ENCODE results near the gene PLA2G4E.

PLA2G4E gene

GRCh38 chr15:42018306-42019224 is 2.3 kb downstream of the PLA2G4E start:
- DNase-seq (ENCODE audit: low read depth in 2 of 2): no peak

- DNase-seq (ENCODE audit: low read depth in 2 of 2): no peak
These were observed 3.9 kb downstream of the PLA2G4E start for GRCh38 chr15:42016971-42017370.

- DNase-seq (ENCODE audit: low read depth in 2 of 2): no peak
These were observed 6.4 kb downstream of the PLA2G4E start for GRCh38 chr15:42014406-42014805.

- no peak for DNase-seq (ENCODE audit: low read depth in 2 of 2)
These were observed 7.8 kb downstream of the PLA2G4E start for GRCh38 chr15:42012928-42013482.

DNA sequence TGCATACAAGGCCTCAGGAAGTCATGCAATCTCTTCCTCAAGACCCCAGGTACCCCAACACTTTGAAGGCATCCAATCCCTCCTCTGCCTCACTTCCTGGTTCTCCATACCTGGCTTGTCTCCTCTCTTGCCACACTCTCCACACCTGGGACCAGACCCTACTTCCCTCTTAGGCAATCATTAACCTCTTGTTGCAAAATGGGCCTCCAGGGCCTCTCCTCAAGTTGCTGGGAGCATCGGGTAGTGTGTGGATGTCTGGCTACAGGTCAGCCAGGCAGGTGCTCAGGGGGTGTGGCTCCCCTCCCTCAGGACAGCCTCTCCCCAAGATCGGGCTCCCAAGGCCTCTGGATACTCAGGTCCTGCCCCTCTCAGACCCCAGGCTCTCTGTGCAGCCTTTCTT is 8.6 kb downstream of the PLA2G4E start:
- no peak for DNase-seq (ENCODE audit: low read depth in 2 of 2)

- no peak for DNase-seq (ENCODE audit: low read depth in 2 of 2)
These were observed 9.8 kb downstream of the PLA2G4E start for GRCh38 chr15:42011074-42011473.

- DNase-seq (ENCODE audit: low read depth in 2 of 2): peak in 1 of 2 donors; percentile 3
These were observed 10.4 kb downstream of the PLA2G4E start for GRCh38 chr15:42010434-42010833.

GRCh38 chr15:42009474-42009873 is 11.4 kb downstream of the PLA2G4E start:
- DNase-seq (ENCODE audit: low read depth in 2 of 2): no peak

- no peak for DNase-seq (ENCODE audit: low read depth in 2 of 2)
These were observed 11.8 kb downstream of the PLA2G4E start for GRCh38 chr15:42009022-42009421.

- DNase-seq (ENCODE audit: low read depth in 2 of 2): no peak
These were observed 13.5 kb downstream of the PLA2G4E start for GRCh38 chr15:42007386-42007785.

GRCh38 chr15:42002333-42002732 is 18.5 kb downstream of the PLA2G4E start:
- DNase-seq (ENCODE audit: low read depth in 2 of 2): no peak

DNA sequence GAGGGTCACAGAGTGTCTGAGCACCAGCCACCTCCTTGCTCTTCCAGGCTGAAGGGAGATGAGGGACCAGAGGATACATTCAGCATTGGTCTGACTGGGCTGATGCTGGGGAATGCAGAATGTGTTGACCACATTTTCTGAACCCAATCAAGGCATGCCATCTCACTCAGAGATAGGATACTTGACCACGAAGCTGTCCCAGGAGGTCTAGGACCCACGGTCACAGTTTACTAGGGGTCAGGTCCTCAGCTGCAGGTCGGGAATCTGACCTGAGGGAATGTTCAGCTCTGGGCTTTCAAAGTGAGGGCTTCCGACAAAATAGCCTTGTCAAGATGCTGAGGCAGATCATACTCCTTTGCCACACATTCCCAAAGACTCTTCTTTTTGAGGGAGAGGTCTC is 19.6 kb downstream of the PLA2G4E start:
- no peak for DNase-seq (ENCODE audit: low read depth in 2 of 2)

- DNase-seq (ENCODE audit: low read depth in 2 of 2): no peak
These were observed 21.3 kb downstream of the PLA2G4E start for GRCh38 chr15:41999290-42000285.

- DNase-seq (ENCODE audit: low read depth in 2 of 2): no peak
These were observed 23.0 kb downstream of the PLA2G4E start for GRCh38 chr15:41997845-41998244.

DNA sequence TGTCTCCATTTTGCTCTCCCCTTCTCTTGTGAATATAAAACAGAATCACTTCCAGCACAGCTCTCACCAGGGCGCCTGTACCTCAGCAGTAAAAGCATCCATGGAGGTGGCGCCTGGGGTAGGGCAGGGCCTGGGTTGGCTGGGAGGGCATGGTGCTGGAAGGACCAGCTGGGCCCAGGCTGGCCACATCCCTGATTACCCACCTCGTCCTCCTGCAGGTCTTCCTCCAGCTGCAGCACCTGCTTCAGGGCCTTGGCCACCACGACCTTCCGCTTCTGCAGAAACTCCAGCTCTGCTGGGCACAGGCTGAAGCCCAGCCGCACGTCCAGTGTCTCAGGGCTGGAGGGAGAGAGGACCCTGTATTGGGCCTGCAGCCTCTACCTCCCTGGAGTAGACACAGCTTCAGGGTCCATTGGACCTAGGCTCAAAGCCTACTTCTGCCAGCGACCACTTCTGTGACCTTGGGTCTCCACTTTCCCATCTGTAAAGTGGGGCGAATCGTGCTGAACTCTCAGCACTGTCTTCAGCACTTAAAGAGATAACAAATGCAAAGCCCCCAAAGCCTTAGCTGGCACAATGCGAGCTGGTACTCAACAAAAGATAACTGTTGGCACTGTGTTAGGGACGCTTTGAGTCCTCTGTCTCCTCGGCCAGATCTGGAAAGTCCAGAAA is 23.8 kb downstream of the PLA2G4E start:
- DNase-seq (ENCODE audit: low read depth in 2 of 2): no peak

DNA sequence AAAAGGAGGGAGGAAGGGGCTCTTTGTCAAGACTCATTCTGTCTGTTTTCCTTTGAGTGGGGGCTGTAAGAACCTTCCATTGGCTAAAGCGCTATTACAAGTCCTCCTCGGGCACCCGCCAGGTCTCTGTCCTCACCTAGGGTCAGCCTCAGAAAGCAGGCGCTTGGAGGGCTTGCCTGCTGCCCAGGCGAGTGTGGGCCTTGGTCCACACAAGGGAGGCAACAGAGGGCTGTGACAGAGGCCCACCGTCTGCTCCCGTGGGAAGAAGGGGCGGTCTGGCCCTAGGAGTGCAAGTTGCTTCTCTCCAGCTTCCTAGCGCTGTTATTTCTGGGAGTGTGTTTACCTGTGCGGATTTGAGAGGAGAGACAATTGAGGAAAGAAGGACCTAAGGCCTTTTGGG is 24.5 kb downstream of the PLA2G4E start:
- DNase-seq (ENCODE audit: low read depth in 2 of 2): no peak

GRCh38 chr15:41995476-41995855 is 25.4 kb downstream of the PLA2G4E start:
- DNase-seq (ENCODE audit: low read depth in 2 of 2): no peak

GRCh38 chr15:41994772-41995475 is 25.9 kb downstream of the PLA2G4E start:
- no peak for DNase-seq (ENCODE audit: low read depth in 2 of 2)

- no peak for DNase-seq (ENCODE audit: low read depth in 2 of 2)
These were observed 26.6 kb downstream of the PLA2G4E start for GRCh38 chr15:41994171-41994650.

- DNase-seq (ENCODE audit: low read depth in 2 of 2): no peak
These were observed 27.2 kb downstream of the PLA2G4E start for GRCh38 chr15:41993472-41994170.

All from stimulated activated CD4-positive, alpha-beta T cell treated with anti-CD3 and anti-CD28 coated beads, Interleukin-4, amount 100 ng/mL, for 48 hours (primary cell).